ENCODE data around the gene PARG.
"Not testable (repeated sequence)": the region's sequence is repeated elsewhere in the genome, so short reads cannot be mapped to it uniquely, and the experiment has no call there.

Gene PARG

GRCh38 chr10:49819234-49819958 lies 122.4 kb downstream of the PARG start:
- DNase-seq: no peak

- DNase-seq: no peak
Measured at GRCh38 chr10:49817845-49818244, 124.0 kb downstream of the PARG start.

- no peak for DNase-seq
Measured at GRCh38 chr10:49803988-49804387, 137.8 kb downstream of the PARG start.

- DNase-seq: no peak
Measured at GRCh38 chr10:49798275-49798674, 143.6 kb downstream of the PARG start.

- no peak for DNase-seq
Measured at GRCh38 chr10:49791100-49791499, 150.7 kb downstream of the PARG start.

GRCh38 chr10:49784681-49785080 lies 157.1 kb downstream of the PARG start:
- no peak for DNase-seq

GRCh38 chr10:49783645-49784044 lies 158.2 kb downstream of the PARG start:
- DNase-seq: no peak

DNA sequence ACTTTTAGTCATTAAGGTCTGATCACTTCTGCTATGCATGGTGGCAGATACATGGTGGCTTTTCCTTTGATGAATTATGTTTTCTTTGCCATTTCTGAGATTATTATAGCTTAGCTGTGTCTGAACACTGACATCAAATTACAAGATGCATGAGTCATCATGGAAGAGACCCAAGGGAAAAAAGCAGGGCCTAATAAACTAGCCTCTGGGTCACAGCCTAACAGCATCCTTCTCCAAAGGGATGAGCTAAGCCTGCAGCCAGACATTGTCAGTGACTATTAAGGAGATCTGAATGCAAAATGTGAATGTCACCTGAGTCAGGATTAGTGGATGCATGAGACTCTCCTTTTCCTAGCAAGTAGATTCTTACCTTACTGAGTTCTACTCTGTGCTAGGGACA lies 160.6 kb downstream of the PARG start:
- no peak for DNase-seq

- DNase-seq: no peak
Measured at GRCh38 chr10:49778197-49778596, 163.6 kb downstream of the PARG start.

DNA sequence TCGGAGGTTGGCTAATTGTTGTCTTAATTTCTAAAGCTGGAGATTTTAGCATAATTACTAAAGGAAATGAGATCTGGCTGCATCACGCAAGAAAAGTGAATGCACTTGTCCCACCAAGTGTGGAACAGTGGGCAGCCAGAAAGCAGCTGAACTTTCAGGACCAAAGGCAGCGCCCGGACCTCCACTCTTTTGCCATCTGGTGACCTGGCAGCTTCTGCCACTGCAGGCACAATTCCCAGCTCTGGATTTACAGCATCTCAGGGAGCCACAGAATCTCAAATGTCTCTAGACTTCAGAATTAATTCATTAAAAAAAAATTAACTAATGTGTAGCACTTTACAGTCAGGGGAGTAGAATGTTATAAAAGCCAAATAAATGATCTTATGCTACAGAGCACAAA lies 165.0 kb downstream of the PARG start:
- DNase-seq: no peak

GRCh38 chr10:49775014-49775413 lies 166.8 kb downstream of the PARG start:
- no peak for DNase-seq

GRCh38 chr10:49772944-49773343 lies 168.9 kb downstream of the PARG start:
- not testable (repeated sequence) for DNase-seq

GRCh38 chr10:49771046-49771445 lies 170.8 kb downstream of the PARG start:
- not testable (repeated sequence) for DNase-seq

- DNase-seq: no peak
Measured at GRCh38 chr10:49769692-49770091, 172.1 kb downstream of the PARG start.

GRCh38 chr10:49768731-49769130 lies 173.1 kb downstream of the PARG start:
- no peak for DNase-seq

DNA sequence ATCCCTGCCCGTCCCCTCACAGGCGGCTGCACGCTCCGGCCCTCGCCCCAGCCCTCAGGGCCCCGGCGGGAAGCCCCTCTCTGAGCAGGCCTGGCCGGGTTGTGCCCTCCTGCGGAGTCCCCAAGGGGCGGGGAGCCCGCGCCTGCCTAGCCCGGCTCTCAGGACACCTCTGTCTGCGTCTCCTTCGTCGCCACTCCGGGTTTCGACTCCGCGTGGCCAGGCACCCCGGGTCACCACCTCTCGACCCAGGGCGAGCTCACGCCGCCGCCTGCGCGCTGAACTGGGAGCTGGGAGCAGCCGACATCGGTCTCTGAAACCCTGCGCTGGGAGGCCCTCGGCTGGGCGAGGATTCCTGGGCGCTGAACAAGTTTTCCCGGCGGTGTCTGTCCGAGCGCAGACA lies 173.5 kb downstream of the PARG start:
- no peak for DNase-seq

All from activated naive CD4-positive, alpha-beta T cell treated with Interleukin-2 at 50 U/mL for 16 hours (primary cell).